ENCODE measurements around the gene STXBP2.
A peak's percentile ranks its signal among the peaks of the same experiment; 100 is the strongest.

STXBP2 gene

DNA sequence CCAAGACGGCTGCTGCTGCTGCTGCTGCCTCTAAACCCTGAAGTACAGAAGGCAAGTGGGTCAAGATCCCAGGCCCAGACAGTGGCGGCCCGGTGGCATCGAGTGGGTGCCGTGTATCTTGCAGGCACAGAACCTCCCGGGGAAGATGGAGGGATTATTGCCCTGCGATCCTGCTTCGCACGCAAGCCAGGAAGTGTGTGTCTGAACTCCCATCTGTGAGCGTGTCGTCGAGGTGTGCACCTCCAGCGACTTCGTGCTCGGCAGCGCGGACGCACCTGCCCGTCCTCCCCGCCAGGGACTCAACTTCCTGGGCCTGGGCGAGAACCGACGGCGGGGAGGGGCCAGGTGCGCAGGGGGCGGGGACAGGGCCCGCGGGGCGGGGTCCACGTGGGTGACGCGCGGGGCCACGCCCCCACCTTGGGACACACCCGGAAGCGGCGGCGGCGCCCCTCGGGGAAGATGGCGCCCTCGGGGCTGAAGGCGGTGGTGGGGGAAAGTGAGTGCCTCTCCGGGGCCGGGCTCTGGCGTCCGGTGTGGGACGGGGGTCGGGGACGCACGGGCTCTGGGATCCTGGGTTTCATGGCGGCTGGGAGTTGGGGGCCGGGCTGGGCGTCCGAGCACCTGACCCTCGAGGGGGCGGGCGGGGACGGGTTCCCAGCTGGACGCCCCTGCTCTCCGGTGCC lies at the start of gene STXBP2 (continued):
- TF ChIP-seq, protein P1, sequence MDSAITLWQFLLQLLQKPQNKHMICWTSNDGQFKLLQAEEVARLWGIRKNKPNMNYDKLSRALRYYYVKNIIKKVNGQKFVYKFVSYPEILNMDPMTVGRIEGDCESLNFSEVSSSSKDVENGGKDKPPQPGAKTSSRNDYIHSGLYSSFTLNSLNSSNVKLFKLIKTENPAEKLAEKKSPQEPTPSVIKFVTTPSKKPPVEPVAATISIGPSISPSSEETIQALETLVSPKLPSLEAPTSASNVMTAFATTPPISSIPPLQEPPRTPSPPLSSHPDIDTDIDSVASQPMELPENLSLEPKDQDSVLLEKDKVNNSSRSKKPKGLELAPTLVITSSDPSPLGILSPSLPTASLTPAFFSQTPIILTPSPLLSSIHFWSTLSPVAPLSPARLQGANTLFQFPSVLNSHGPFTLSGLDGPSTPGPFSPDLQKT (IDR thresholded peaks at IDR 0.05; ENCODE audit: borderline replicate concordance, low read depth, low read length), result no peak
- TF ChIP-seq ZFP37 (tag by site-specific recombination; IDR thresholded peaks at IDR 0.05) (no peak), EGR2 (tag by site-specific recombination; IDR thresholded peaks at IDR 0.05; ENCODE audit: low read depth) (0 out of 2 replicates have a peak, but pooled peaks have one; percentile 14), ZNF600 (tag by site-specific recombination; IDR thresholded peaks at IDR 0.05) (no peak), ZNF645 (tag by site-specific recombination; IDR thresholded peaks at IDR 0.05) (no peak), SP2 (tag by site-specific recombination; IDR thresholded peaks at IDR 0.05) (peak; percentile 59), ZNF777 (tag by site-specific recombination; IDR thresholded peaks at IDR 0.05; ENCODE audit: borderline replicate concordance) (peak; percentile 83; the same call in 1 of the 2 replicates), KLF9 (tag by site-specific recombination; IDR thresholded peaks at IDR 0.05; ENCODE audit: low read depth) (peak; percentile 95), ZNF623 (tag by site-specific recombination; IDR thresholded peaks at IDR 0.05) (0 out of 2 replicates have a peak, but pooled peaks have one; percentile 7), GLIS1 (tag by site-specific recombination; IDR thresholded peaks at IDR 0.05) (no peak), YY2 (tag by site-specific recombination; IDR thresholded peaks at IDR 0.05) (peak; percentile 57; the same call in 1 of the 2 replicates), HOXD13 (CRISPR knock-in tag; IDR thresholded peaks at IDR 0.05; ENCODE audit: borderline replicate concordance) (no peak), KLF1 (tag by site-specific recombination; IDR thresholded peaks at IDR 0.05) (peak; percentile 57; the same call in 1 of the 2 replicates), GLIS2 (tag by site-specific recombination; IDR thresholded peaks at IDR 0.05) (no peak), ZBTB8A (tag by site-specific recombination; IDR thresholded peaks at IDR 0.05) (peak; percentile 48; the same call in 1 of the 2 replicates), KLF16 (tag by site-specific recombination; IDR thresholded peaks at IDR 0.05) (0 out of 2 replicates have a peak, but pooled peaks have one; percentile 30), KLF10 (tag by site-specific recombination; IDR thresholded peaks at IDR 0.05) (peak; percentile 58; the same call in 1 of the 2 replicates), BCL11B (tag by site-specific recombination; IDR thresholded peaks at IDR 0.05; ENCODE audit: low read depth) (no peak), ZNF791 (tag by site-specific recombination; IDR thresholded peaks at IDR 0.05) (no peak), SP7 (tag by site-specific recombination; IDR thresholded peaks at IDR 0.05) (peak; percentile 23; the same call in 1 of the 2 replicates), MYNN (tag by site-specific recombination; IDR thresholded peaks at IDR 0.05; ENCODE audit: borderline replicate concordance) (no peak), ZNF843 (tag by site-specific recombination; IDR thresholded peaks at IDR 0.05) (0 out of 2 replicates have a peak, but pooled peaks have one; percentile 18), ZNF155 (tag by site-specific recombination; IDR thresholded peaks at IDR 0.05) (no peak), ZNF530 (tag by site-specific recombination; IDR thresholded peaks at IDR 0.05; ENCODE audit: low read depth) (no peak), ZNF529 (tag by site-specific recombination; IDR thresholded peaks at IDR 0.05; ENCODE audit: insufficient replicate concordance) (no peak)
- TF ChIP-seq, protein P2, sequence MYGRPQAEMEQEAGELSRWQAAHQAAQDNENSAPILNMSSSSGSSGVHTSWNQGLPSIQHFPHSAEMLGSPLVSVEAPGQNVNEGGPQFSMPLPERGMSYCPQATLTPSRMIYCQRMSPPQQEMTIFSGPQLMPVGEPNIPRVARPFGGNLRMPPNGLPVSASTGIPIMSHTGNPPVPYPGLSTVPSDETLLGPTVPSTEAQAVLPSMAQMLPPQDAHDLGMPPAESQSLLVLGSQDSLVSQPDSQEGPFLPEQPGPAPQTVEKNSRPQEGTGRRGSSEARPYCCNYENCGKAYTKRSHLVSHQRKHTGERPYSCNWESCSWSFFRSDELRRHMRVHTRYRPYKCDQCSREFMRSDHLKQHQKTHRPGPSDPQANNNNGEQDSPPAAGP (tag by site-specific recombination; IDR thresholded peaks at IDR 0.05), result 0 out of 2 replicates have a peak, but pooled peaks have one; percentile 21
- TF ChIP-seq, protein P3, sequence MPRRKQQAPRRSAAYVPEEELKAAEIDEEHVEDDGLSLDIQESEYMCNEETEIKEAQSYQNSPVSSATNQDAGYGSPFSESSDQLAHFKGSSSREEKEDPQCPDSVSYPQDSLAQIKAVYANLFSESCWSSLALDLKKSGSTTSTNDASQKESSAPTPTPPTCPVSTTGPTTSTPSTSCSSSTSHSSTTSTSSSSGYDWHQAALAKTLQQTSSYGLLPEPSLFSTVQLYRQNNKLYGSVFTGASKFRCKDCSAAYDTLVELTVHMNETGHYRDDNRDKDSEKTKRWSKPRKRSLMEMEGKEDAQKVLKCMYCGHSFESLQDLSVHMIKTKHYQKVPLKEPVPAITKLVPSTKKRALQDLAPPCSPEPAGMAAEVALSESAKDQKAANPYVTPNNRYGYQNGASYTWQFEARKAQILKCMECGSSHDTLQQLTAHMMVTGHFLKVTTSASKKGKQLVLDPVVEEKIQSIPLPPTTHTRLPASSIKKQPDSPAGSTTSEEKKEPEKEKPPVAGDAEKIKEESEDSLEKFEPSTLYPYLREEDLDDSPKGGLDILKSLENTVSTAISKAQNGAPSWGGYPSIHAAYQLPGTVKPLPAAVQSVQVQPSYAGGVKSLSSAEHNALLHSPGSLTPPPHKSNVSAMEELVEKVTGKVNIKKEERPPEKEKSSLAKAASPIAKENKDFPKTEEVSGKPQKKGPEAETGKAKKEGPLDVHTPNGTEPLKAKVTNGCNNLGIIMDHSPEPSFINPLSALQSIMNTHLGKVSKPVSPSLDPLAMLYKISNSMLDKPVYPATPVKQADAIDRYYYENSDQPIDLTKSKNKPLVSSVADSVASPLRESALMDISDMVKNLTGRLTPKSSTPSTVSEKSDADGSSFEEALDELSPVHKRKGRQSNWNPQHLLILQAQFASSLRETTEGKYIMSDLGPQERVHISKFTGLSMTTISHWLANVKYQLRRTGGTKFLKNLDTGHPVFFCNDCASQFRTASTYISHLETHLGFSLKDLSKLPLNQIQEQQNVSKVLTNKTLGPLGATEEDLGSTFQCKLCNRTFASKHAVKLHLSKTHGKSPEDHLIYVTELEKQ (tag by site-specific recombination; IDR thresholded peaks at IDR 0.05; ENCODE audit: borderline replicate concordance), result no peak
